Activated CD4-positive, alpha-beta T cell treated with anti-CD3 and anti-CD28 coated beads, Interleukin-10, Interleukin-2, amounts not matched to agents 100 ng/mL and 50 ng/mL, durations not matched to agents 16 hours and 8 hours (primary cell): ENCODE measurements around the gene GOLGA6L9.
"Not testable (repeated sequence)": the region's sequence is repeated elsewhere in the genome, so short reads cannot be mapped to it uniquely, and the experiment has no call there.

Experiments
- DNase-seq: peaks from one replicate; pipeline ENCODE4 v3.0.0-alpha.2; 2020

GOLGA6L9 gene

GRCh38 chr15:82472269-82472982 is 42.8 kb downstream of the GOLGA6L9 start:
- not testable (repeated sequence) for DNase-seq

GRCh38 chr15:82474596-82475325 is 45.1 kb downstream of the GOLGA6L9 start:
- not testable (repeated sequence) for DNase-seq

- DNase-seq: not testable (repeated sequence)
These were observed 45.8 kb downstream of the GOLGA6L9 start for GRCh38 chr15:82475345-82475967.

- DNase-seq: not testable (repeated sequence)
These were observed 47.2 kb downstream of the GOLGA6L9 start for GRCh38 chr15:82476697-82477342.

GRCh38 chr15:82477343-82478057 is 47.9 kb downstream of the GOLGA6L9 start:
- not testable (repeated sequence) for DNase-seq
